IMR-90 (cell line): ENCODE data around the gene FMC1. TPM values are rescaled to one million over a fixed set of nuclear protein-coding genes. Genes with fewer than 3 reads are reported as not detected.

Source experiments
- ATAC-seq: fragments of 200-7000 bp; cut with Tn5 transposase; 2 replicates; pipeline ENCODE4 v1.9.1; 2020; ENCODE audit warnings: low read depth, mild to moderate bottlenecking, moderate library complexity
- BruUV-seq: library from RNA; stranded (reverse); fragments of 400-500 nt; replicated peaks from 2 replicates; lab custom pipeline; 2021; lab: Mats Ljungman, UMichigan
- CTCF ChIA-PET: fragments of 300-600 bp; formaldehyde crosslinking; extraction: SDS; loops from one replicate; lab custom pipeline; 2021; ENCODE audit warnings: antibody characterized with exemption; lab: Yijun Ruan, JAX
- POLR2A ChIA-PET: fragments of 300-600 bp; sonication (Branson Sonifier 250); formaldehyde crosslinking; loops from one replicate; lab custom pipeline; 2022; ENCODE audit warnings: antibody characterized with exemption; ENCODE audit not compliant: unreplicated experiment; lab: Charles Lee
- DNase-seq: peaks from one replicate; pipeline ENCODE4 v3.0.0; 2013
- H2AFZ ChIP-seq: replicated peaks from 2 replicates; pipeline ENCODE3; 2013; ENCODE audit warnings: low read length, mild to moderate bottlenecking; ENCODE audit not compliant: poor library complexity
- H2AK5ac ChIP-seq: 2 replicates; pipeline ENCODE4 v1.6.1; 2013; ENCODE audit warnings: low read depth, low read length, inconsistent platforms
- H2AK9ac ChIP-seq: replicated peaks from 2 replicates; pipeline ENCODE3; 2013; ENCODE audit warnings: mild to moderate bottlenecking, low read depth, low read length, moderate library complexity; ENCODE audit not compliant: poor library complexity
- H2BK120ac ChIP-seq: 2 replicates; pipeline ENCODE4 v1.6.1; 2013; ENCODE audit warnings: low read depth, low read length, inconsistent platforms
- H2BK15ac ChIP-seq: 3 replicates; pipeline ENCODE4 v1.6.1; 2013; ENCODE audit warnings: low read depth, low read length, inconsistent platforms
- H2BK20ac ChIP-seq: 2 replicates; pipeline ENCODE4 v1.6.1; 2013; ENCODE audit warnings: low read depth, mild to moderate bottlenecking, inconsistent platforms, low read length, moderate library complexity
- H2BK5ac ChIP-seq: 2 replicates; pipeline ENCODE4 v1.6.1; 2013; ENCODE audit warnings: mild to moderate bottlenecking, low read depth, low read length, inconsistent platforms; ENCODE audit not compliant: poor library complexity, severe bottlenecking
- H3K14ac ChIP-seq: replicated peaks from 2 replicates; pipeline ENCODE4 v1.6.1; 2013; ENCODE audit warnings: low read depth, low read length, inconsistent platforms
- H3K18ac ChIP-seq: 2 replicates; pipeline ENCODE4 v1.6.1; 2013; ENCODE audit warnings: low read depth, low read length, control low read depth
- H3K23ac ChIP-seq: 2 replicates; pipeline ENCODE4 v1.6.1; 2013; ENCODE audit warnings: low read depth, low read length, inconsistent platforms
- H3K27ac ChIP-seq: 2 replicates; pipeline ENCODE4 v1.5.1; 2013; ENCODE audit warnings: mild to moderate bottlenecking, control low read depth, low read length; ENCODE audit not compliant: insufficient read depth
- H3K27me3 ChIP-seq: 2 replicates; pipeline ENCODE4 v1.6.1; 2013; ENCODE audit warnings: low read length; ENCODE audit not compliant: control insufficient read depth, insufficient read depth
- H3K36me3 ChIP-seq: 2 replicates; pipeline ENCODE4 v1.6.1; 2013; ENCODE audit warnings: low read length, mixed read lengths; ENCODE audit not compliant: control insufficient read depth, insufficient read depth
- H3K4ac ChIP-seq: 2 replicates; pipeline ENCODE4 v1.6.1; 2013; ENCODE audit warnings: low read depth, low read length, inconsistent platforms
- H3K4me1 ChIP-seq: 2 replicates; pipeline ENCODE4 v1.6.1; 2013; ENCODE audit warnings: low read length, mixed read lengths; ENCODE audit not compliant: control insufficient read depth, insufficient read depth
- H3K4me2 ChIP-seq: 2 replicates; pipeline ENCODE4 v1.6.1; 2013; ENCODE audit warnings: low read depth, mild to moderate bottlenecking, control low read depth, low read length, moderate library complexity
- H3K4me3 ChIP-seq: 2 replicates; pipeline ENCODE4 v1.5.1; 2013; ENCODE audit warnings: low read depth, mild to moderate bottlenecking, control low read depth, low read length, moderate library complexity; ENCODE audit not compliant: insufficient read depth
- H3K56ac ChIP-seq: 2 replicates; pipeline ENCODE4 v1.6.1; 2013; ENCODE audit warnings: low read length, inconsistent platforms; ENCODE audit not compliant: insufficient read depth; ENCODE audit errors: extremely low read depth
- H3K79me1 ChIP-seq, 2 experiments: 2 replicates each; pipeline ENCODE4 v1.6.1; 2013; ENCODE audit warnings: low read length in 2 of 2, inconsistent platforms in 1 of 2, low read depth in 1 of 2
- H3K9ac ChIP-seq: 2 replicates; pipeline ENCODE4 v1.6.1; 2013; ENCODE audit warnings: low read depth, low read length, control low read depth
- H3K9me1 ChIP-seq: 2 replicates; pipeline ENCODE4 v1.6.1; 2013; ENCODE audit warnings: low read length, inconsistent platforms; ENCODE audit not compliant: insufficient read depth
- H3K9me3 ChIP-seq: 2 replicates; pipeline ENCODE4 v1.6.1; 2013; ENCODE audit warnings: low read length; ENCODE audit not compliant: control insufficient read depth, insufficient read depth
- H4K20me1 ChIP-seq: 2 replicates; pipeline ENCODE4 v1.6.1; 2013; ENCODE audit warnings: low read length, inconsistent platforms; ENCODE audit not compliant: insufficient read depth
- H4K5ac ChIP-seq: 2 replicates; pipeline ENCODE4 v1.6.1; 2013; ENCODE audit warnings: mild to moderate bottlenecking, low read depth, low read length, control low read depth
- H4K8ac ChIP-seq, 2 experiments: 2 replicates each; pipeline ENCODE4 v1.6.1; 2013; ENCODE audit warnings: low read depth in 2 of 2, low read length in 2 of 2, control low read depth in 1 of 2, inconsistent platforms in 1 of 2
- H4K91ac ChIP-seq: 2 replicates; pipeline ENCODE4 v1.6.1; 2013; ENCODE audit warnings: low read depth, low read length, inconsistent platforms; ENCODE audit not compliant: insufficient read depth
- BHLHE40 ChIP-seq: fragments of 150-350 bp; IDR thresholded peaks from 2 replicates; pipeline ENCODE4 v1.6.1; 2016; ENCODE audit warnings: mild to moderate bottlenecking, low read depth, low read length
- CEBPB ChIP-seq: IDR thresholded peaks from 2 replicates; pipeline ENCODE4 v1.6.1; 2012; ENCODE audit warnings: low read depth, low read length, improper control_type of control experiment
- CHD1 ChIP-seq: IDR thresholded peaks from 2 replicates; pipeline ENCODE4 v1.6.1; 2012; ENCODE audit warnings: low read depth, low read length, improper control_type of control experiment
- CTCF ChIP-seq: conservative IDR thresholded peaks from 2 replicates; pipeline ENCODE4 v1.5.1; 2012; ENCODE audit warnings: mild to moderate bottlenecking, low read depth, low read length, improper control_type of control experiment
- ELK1 ChIP-seq: fragments of 150-350 bp; IDR thresholded peaks from 2 replicates; pipeline ENCODE4 v1.6.1; 2016; ENCODE audit warnings: low read depth, mild to moderate bottlenecking, low read length, moderate library complexity, borderline replicate concordance
- FOS ChIP-seq: fragments of 150-350 bp; IDR thresholded peaks from 2 replicates; pipeline ENCODE4 v1.6.1; 2016; ENCODE audit warnings: low read depth, low read length
- MAFK ChIP-seq: IDR thresholded peaks from 2 replicates; pipeline ENCODE4 v1.6.1; 2012; ENCODE audit warnings: low read depth, low read length, improper control_type of control experiment
- MAZ ChIP-seq: IDR thresholded peaks from 2 replicates; pipeline ENCODE4 v1.6.1; 2012; ENCODE audit warnings: low read depth, mild to moderate bottlenecking, low read length, improper control_type of control experiment, moderate library complexity, borderline replicate concordance
- MXI1 ChIP-seq: IDR thresholded peaks from 2 replicates; pipeline ENCODE4 v1.6.1; 2012; ENCODE audit warnings: low read depth, mild to moderate bottlenecking, low read length, moderate library complexity, borderline replicate concordance
- NFE2L2 ChIP-seq: fragments of 150-350 bp; IDR thresholded peaks from 2 replicates; pipeline ENCODE4 v1.6.1; 2016; ENCODE audit warnings: low read depth, mild to moderate bottlenecking, low read length
- POLR2A ChIP-seq: IDR thresholded peaks from 2 replicates; pipeline ENCODE4 v1.6.1; 2012; ENCODE audit warnings: mild to moderate bottlenecking, low read depth, low read length
- RAD21 ChIP-seq: IDR thresholded peaks from 2 replicates; pipeline ENCODE4 v1.6.1; 2012; ENCODE audit warnings: low read length, improper control_type of control experiment
- RCOR1 ChIP-seq: IDR thresholded peaks from 2 replicates; pipeline ENCODE4 v1.6.1; 2012; ENCODE audit warnings: mild to moderate bottlenecking, low read length, improper control_type of control experiment; ENCODE audit not compliant: insufficient replicate concordance
- RFX5 ChIP-seq: IDR thresholded peaks from 2 replicates; pipeline ENCODE4 v1.8.0; 2012; ENCODE audit warnings: low read depth, mild to moderate bottlenecking, low read length, moderate library complexity
- SMC3 ChIP-seq: fragments of 150-350 bp; IDR thresholded peaks from 2 replicates; pipeline ENCODE4 v1.6.1; 2016; ENCODE audit warnings: low read depth, mild to moderate bottlenecking, antibody characterized with exemption, low read length, moderate library complexity
- WGBS, 2 experiments: methylation state at CpG; one replicate each; pipeline versions ENCODE4 v1.1.5 to v1.1.7; 2013; ENCODE audit warnings: missing lambda C conversion rate in 2 of 2; ENCODE audit not compliant: insufficient read length in 1 of 2; ENCODE audit errors: extremely low coverage in 2 of 2; 5-methylcytosine and 5-hydroxymethylcytosine counted together
- dilution Hi-C: fragments of 300-500 bp; cut with HindIII; formaldehyde crosslinking; loops from one replicate; pipeline ENCODE4 v1.14.3; 2018; ENCODE audit warnings: low sequenced_read_pairs; ENCODE audit not compliant: unreplicated experiment
- in situ Hi-C: fragments of 300-500 bp; cut with MboI; formaldehyde crosslinking; loops from 3 replicates; pipeline ENCODE4 v1.14.3; 2019; ENCODE audit warnings: low sequenced_read_pairs, inconsistent platforms, mixed read lengths
- intact Hi-C: fragments of 100-400 bp; cut with micrococcal nuclease; formaldehyde crosslinking; loops from 2 replicates; pipeline ENCODE4 v1.10.0; 2022
- polyA plus RNA-seq, 3 experiments: library from polyadenylated mRNA; depleted of rRNA; stranded (reverse); fragments of >200 nt; gene quantifications; 2 replicates each; pipeline ENCODE4 v1.2.3, GENCODE V29; 2012; ENCODE audit warnings: low replicate concordance in 1 of 3
- total RNA-seq: library from RNA; depleted of rRNA; stranded (reverse); fragments of >200 nt; gene quantifications from 2 replicates; pipeline ENCODE4 v1.2.3, GENCODE V29; 2012
- TF ChIP-seq, protein P1 (sequence below): fragments of 150-350 bp; IDR thresholded peaks from 2 replicates; pipeline ENCODE4 v1.6.1; 2017; ENCODE audit warnings: mild to moderate bottlenecking, antibody characterized with exemption, low read length, low read depth

The FMC1 gene
- total and polyA plus RNA-seq, 2 of the 4 experiments (the other 2 are of a cell fraction): 6.1 to 11.9 TPM

GRCh38 chr7:139339025-139339424 is 2.1 kb upstream of the FMC1 start:
- H3K4me1 ChIP-seq: no peaks in the 10 kb centered on the region; the same call in 1 of the 2 replicates
- peaks cover 7 to 19% of the 10 kb centered on the region in 2 experiments for H3K79me1 ChIP-seq
- no peak overlapping the region for H2BK5ac ChIP-seq
- H2AFZ ChIP-seq: no peak overlapping the region
- no peak overlapping the region for H3K9ac ChIP-seq
- H3K27ac ChIP-seq: no peak overlapping the region
- no peaks in the 10 kb centered on the region for H3K9me1 ChIP-seq
- H2AK9ac ChIP-seq: peak overlapping the region; percentile 0
- no peak overlapping the region for H2AK5ac ChIP-seq
- DNase-seq (no peak), ATAC-seq (no peak)
- WGBS, 2 experiments: 100% methylated on average over 1 of the region's 2 CpGs; no CpG with 5 or more reads in 1 of the 2 experiments
- no peak overlapping the region for H3K4me2 ChIP-seq
- ChIA-PET CTCF (no interaction called here), POLR2A (no interaction called here)
- no peak overlapping the region for H3K4me3 ChIP-seq
- peak overlapping the region; percentile 61 to 85; a peak in 2 of 4 replicates for H4K8ac ChIP-seq
- no peak overlapping the region for H3K4ac ChIP-seq
- no peak overlapping the region for H3K18ac ChIP-seq
- no peak overlapping the region for H3K14ac ChIP-seq
- H3K23ac ChIP-seq: no peak overlapping the region
- H3K9me3 ChIP-seq: no peaks in the 10 kb centered on the region
- BruUV-seq: no TSS peak
- no peak overlapping the region for H4K5ac ChIP-seq
- no peaks in the 10 kb centered on the region for H3K36me3 ChIP-seq
- no peak overlapping the region for H2BK15ac ChIP-seq
- H3K56ac ChIP-seq: no peak overlapping the region
- H2BK120ac ChIP-seq: no peak overlapping the region
- intact Hi-C loops: no loop called here
- dilution Hi-C loops: no loop called here
- no peaks in the 10 kb centered on the region for H3K27me3 ChIP-seq
- in situ Hi-C loops: no loop called here
- H2BK20ac ChIP-seq: no peak overlapping the region
- H4K20me1 ChIP-seq: no peaks in the 10 kb centered on the region; the same call in 1 of the 2 replicates
- TF ChIP-seq RCOR1: no peak
- no peak for TF ChIP-seq ELK1
- no peak for TF ChIP-seq MAZ
- no peak for TF ChIP-seq CHD1
- no peak for TF ChIP-seq RAD21
- TF ChIP-seq FOS: no peak
- no peak for TF ChIP-seq MXI1
- TF ChIP-seq CTCF: no peak
- TF ChIP-seq RFX5: no peak
- TF ChIP-seq, protein P1, sequence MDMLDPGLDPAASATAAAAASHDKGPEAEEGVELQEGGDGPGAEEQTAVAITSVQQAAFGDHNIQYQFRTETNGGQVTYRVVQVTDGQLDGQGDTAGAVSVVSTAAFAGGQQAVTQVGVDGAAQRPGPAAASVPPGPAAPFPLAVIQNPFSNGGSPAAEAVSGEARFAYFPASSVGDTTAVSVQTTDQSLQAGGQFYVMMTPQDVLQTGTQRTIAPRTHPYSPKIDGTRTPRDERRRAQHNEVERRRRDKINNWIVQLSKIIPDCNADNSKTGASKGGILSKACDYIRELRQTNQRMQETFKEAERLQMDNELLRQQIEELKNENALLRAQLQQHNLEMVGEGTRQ: no peak
- no peak for TF ChIP-seq MAFK
- TF ChIP-seq BHLHE40: no peak
- no peak for TF ChIP-seq CEBPB
- no peak for TF ChIP-seq POLR2A
- no peak for TF ChIP-seq NFE2L2
- no peak for TF ChIP-seq SMC3
- no peak overlapping the region for H4K91ac ChIP-seq
